Fibroblast of villous mesenchyme (primary cell): ENCODE data around the gene TIMP2. TPM values are rescaled to one million over a fixed set of nuclear protein-coding genes. Genes with fewer than 3 reads are reported as not detected.

Experiments used
- DNase-seq: peaks from one replicate; pipeline ENCODE4 v3.0.0-alpha.2; 2010; ENCODE audit warnings: low read depth
- H3K4me3 ChIP-seq: 2 replicates; pipeline ENCODE4 v1.5.1; 2011; ENCODE audit warnings: low read depth, mild to moderate bottlenecking, low read length
- CTCF ChIP-seq: IDR thresholded peaks from 2 replicates; pipeline ENCODE4 v1.5.1; 2012; ENCODE audit warnings: low read depth, mild to moderate bottlenecking, low read length; ENCODE audit not compliant: insufficient read depth
- total RNA-seq: library from RNA; depleted of rRNA; stranded (reverse); fragments of >200 nt; gene quantifications from 2 replicates; pipeline ENCODE4 v1.2.3, GENCODE V29; 2012

The TIMP2 gene
- total RNA-seq, 1 donor: 189 TPM

GRCh38 chr17:78898075-78898836 lies 26.9 kb downstream of the TIMP2 start:
- no peak for TF ChIP-seq CTCF
- DNase-seq: no peak
- no peak overlapping the region for H3K4me3 ChIP-seq

DNA sequence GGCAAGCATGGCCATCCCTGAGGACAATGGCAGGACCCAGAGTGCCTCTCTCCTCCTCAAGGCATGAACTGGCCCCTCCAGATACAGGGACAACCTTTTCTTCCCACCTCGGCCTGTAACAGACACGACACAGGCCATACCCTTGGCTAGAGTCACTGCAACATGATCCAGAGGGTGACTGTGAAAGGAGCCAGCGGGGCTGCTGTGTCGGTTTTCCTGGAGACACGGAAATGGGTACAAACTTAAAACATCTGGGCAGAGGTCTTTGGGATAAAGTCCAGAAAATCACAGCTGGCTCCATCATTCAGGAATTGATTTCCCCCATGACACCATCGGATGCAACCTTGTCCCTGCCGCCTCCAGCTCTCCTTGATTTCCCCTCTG lies 27.5 kb downstream of the TIMP2 start:
- no peak overlapping the region for H3K4me3 ChIP-seq
- no peak for TF ChIP-seq CTCF
- DNase-seq: no peak

DNA sequence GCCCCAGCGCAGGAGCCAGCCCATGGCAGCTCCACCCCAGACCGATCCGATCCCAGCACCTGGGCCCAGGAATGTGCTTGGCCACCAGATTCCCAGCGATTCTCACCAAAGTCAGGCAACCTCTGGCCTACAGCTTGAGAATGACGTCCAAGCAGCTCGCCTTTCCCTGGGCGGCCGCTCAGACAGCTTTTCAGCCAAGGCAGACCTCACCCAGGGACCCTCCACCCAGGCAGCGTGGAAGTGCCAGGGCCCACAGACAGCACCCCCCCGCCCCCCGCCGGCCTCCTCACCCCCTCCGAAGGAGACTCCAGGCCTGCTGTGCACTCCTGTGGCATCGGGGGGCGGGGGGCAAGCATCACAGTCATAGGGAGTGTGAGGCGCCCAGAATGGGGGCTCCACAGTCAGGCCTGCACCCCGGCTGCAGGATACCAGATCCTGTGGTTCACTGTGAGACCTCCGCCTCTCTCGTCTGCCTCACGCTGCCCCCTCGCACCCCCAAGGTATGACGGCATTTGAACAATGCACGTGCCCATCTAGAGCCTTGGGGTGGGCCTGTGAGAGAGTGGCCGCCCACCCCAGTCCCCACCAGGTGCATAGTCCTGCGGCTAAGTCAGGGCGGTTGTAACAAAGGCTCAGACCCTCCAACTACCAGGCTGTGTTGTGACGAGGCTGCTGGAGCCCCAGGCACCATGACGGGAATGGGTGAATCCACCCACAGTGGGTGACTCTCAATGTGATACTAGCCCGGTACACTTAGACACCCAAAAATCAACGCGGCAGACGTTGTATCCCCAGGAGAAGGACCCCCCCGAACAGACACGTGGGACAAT lies 28.1 kb downstream of the TIMP2 start:
- no peak for TF ChIP-seq CTCF
- DNase-seq: no peak
- H3K4me3 ChIP-seq: no peak overlapping the region

- DNase-seq: no peak
- TF ChIP-seq CTCF: no peak
- H3K4me3 ChIP-seq: no peak overlapping the region
These were observed 28.9 kb downstream of the TIMP2 start for GRCh38 chr17:78896091-78896833.

GRCh38 chr17:78895322-78895721 lies 29.9 kb downstream of the TIMP2 start:
- H3K4me3 ChIP-seq: no peak overlapping the region
- DNase-seq: peak; percentile 36

More at GRCh38 chr17:78895322-78895721, 29.9 kb downstream of the TIMP2 start:
- TF ChIP-seq CTCF: no peak
